Measurements from ENCODE around the gene IPO13. TPM values are rescaled to one million over a fixed set of nuclear protein-coding genes. Genes with fewer than 3 reads are reported as not detected.

Gene IPO13
- total RNA-seq, 2 donors from 2014 or later: 25.9 to 28.1 TPM

- no peak for TF ChIP-seq CTCF (IDR thresholded peaks at IDR 0.05)
- H3K27ac ChIP-seq: no peak overlapping the region
- H3K9me3 ChIP-seq: no peaks in the 10 kb centered on the region
- DNase-seq (ENCODE audit: low spot score): no peak
- H3K4me1 ChIP-seq: no peaks in the 10 kb centered on the region
- H3K4me3 ChIP-seq: no peak overlapping the region
- peaks cover 47% of the 10 kb centered on the region for H3K36me3 ChIP-seq
- H3K27me3 ChIP-seq: no peaks in the 10 kb centered on the region
These were observed 9.5 kb downstream of the IPO13 start for GRCh38 chr1:43956234-43956633.

- H3K9me3 ChIP-seq: no peaks in the 10 kb centered on the region
- peaks cover 54% of the 10 kb centered on the region for H3K36me3 ChIP-seq
- no peak overlapping the region for H3K27ac ChIP-seq
- H3K4me3 ChIP-seq: no peak overlapping the region
- DNase-seq (ENCODE audit: low spot score): no peak
- H3K27me3 ChIP-seq: no peaks in the 10 kb centered on the region
- no peak for TF ChIP-seq CTCF (IDR thresholded peaks at IDR 0.05)
- no peaks in the 10 kb centered on the region for H3K4me1 ChIP-seq
These were observed 10.8 kb downstream of the IPO13 start for GRCh38 chr1:43957407-43958040.

- Histone ChIP-seq H3K9me3 (no peaks in the 10 kb centered on the region), H3K27ac (no peak overlapping the region), H3K4me3 (no peak overlapping the region), H3K27me3 (no peaks in the 10 kb centered on the region), H3K4me1 (no peaks in the 10 kb centered on the region), H3K36me3 (peaks cover 54% of the 10 kb centered on the region)
- DNase-seq (ENCODE audit: low spot score): no peak
- no peak for TF ChIP-seq CTCF (IDR thresholded peaks at IDR 0.05)
These were observed 11.9 kb downstream of the IPO13 start for GRCh38 chr1:43958351-43959255.

- Histone ChIP-seq H3K27me3 (no peaks in the 10 kb centered on the region), H3K9me3 (no peaks in the 10 kb centered on the region), H3K4me1 (no peaks in the 10 kb centered on the region), H3K4me3 (no peak overlapping the region), H3K27ac (no peak overlapping the region), H3K36me3 (peaks cover 54% of the 10 kb centered on the region)
- no peak for DNase-seq (ENCODE audit: low spot score)
- TF ChIP-seq CTCF (IDR thresholded peaks at IDR 0.05): no peak
These were observed 14.0 kb downstream of the IPO13 start for GRCh38 chr1:43960798-43961197.

- Histone ChIP-seq H3K27ac (no peak overlapping the region), H3K36me3 (peaks cover 49% of the 10 kb centered on the region), H3K9me3 (no peaks in the 10 kb centered on the region), H3K4me3 (no peak overlapping the region), H3K27me3 (no peaks in the 10 kb centered on the region), H3K4me1 (no peaks in the 10 kb centered on the region)
- no peak for DNase-seq (ENCODE audit: low spot score)
- no peak for TF ChIP-seq CTCF (IDR thresholded peaks at IDR 0.05)
These were observed 14.9 kb downstream of the IPO13 start for GRCh38 chr1:43961692-43962091.

Data from right atrium auricular region (tissue), 2 donors.